A673 (cell line): Measurements from ENCODE around the gene HIGD1A. TPM values are rescaled to one million over a fixed set of nuclear protein-coding genes. Genes with fewer than 3 reads are reported as not detected.

Source experiments
- BruUV-seq: library from RNA; stranded (reverse); fragments of 400-500 nt; replicated peaks from 2 replicates; lab custom pipeline; 2021; lab: Mats Ljungman, UMichigan
- CTCF ChIA-PET: fragments of 300-600 bp; sonication (Branson Sonifier 250); formaldehyde crosslinking; loops from one replicate; lab custom pipeline; 2022; ENCODE audit warnings: antibody characterized with exemption; lab: Charles Lee
- POLR2A ChIA-PET: fragments of 300-600 bp; sonication (Branson Sonifier 250); formaldehyde crosslinking; loops from one replicate; lab custom pipeline; 2022; ENCODE audit warnings: antibody characterized with exemption; ENCODE audit not compliant: low non-redundant PET; lab: Charles Lee
- DNase-seq: peaks from one replicate; pipeline ENCODE4 v3.0.0-alpha.2; 2015; ENCODE audit warnings: low spot score
- H3K27ac ChIP-seq: fragments of 200-600 bp; sonication (generic); 2 replicates; pipeline ENCODE4 v1.5.1; 2016; ENCODE audit warnings: mixed run types, low read depth, mild to moderate bottlenecking, mixed read lengths, antibody characterized with exemption, low read length; ENCODE audit not compliant: poor library complexity, severe bottlenecking
- H3K27me3 ChIP-seq: fragments of 200-600 bp; sonication (generic); replicated peaks from 2 replicates; pipeline ENCODE4 v1.6.1; 2017; ENCODE audit warnings: mixed run types, low read depth, mild to moderate bottlenecking, mixed read lengths, antibody characterized with exemption, low read length; ENCODE audit not compliant: insufficient read depth, poor library complexity
- H3K36me3 ChIP-seq: fragments of 200-600 bp; sonication (generic); 2 replicates; pipeline ENCODE4 v1.6.1; 2016; ENCODE audit warnings: mixed run types, mild to moderate bottlenecking, mixed read lengths, antibody characterized with exemption, low read length; ENCODE audit not compliant: insufficient read depth, poor library complexity, severe bottlenecking
- H3K4me1 ChIP-seq: fragments of 200-600 bp; sonication (generic); 2 replicates; pipeline ENCODE4 v1.6.1; 2017; ENCODE audit warnings: mixed run types, mild to moderate bottlenecking, mixed read lengths, antibody characterized with exemption, low read length; ENCODE audit not compliant: insufficient read depth, poor library complexity, severe bottlenecking
- H3K4me3 ChIP-seq: fragments of 200-600 bp; sonication (generic); 2 replicates; pipeline ENCODE4 v1.5.1; 2016; ENCODE audit warnings: low read depth, mixed run types, mild to moderate bottlenecking, mixed read lengths, low read length; ENCODE audit not compliant: poor library complexity, severe bottlenecking
- H3K9me3 ChIP-seq: fragments of 200-600 bp; sonication (generic); 2 replicates; pipeline ENCODE4 v1.6.1; 2016; ENCODE audit warnings: mixed run types, low read depth, mild to moderate bottlenecking, mixed read lengths, antibody characterized with exemption, low read length; ENCODE audit not compliant: poor library complexity, severe bottlenecking
- CTCF ChIP-seq: fragments of 300-800, 200-600 bp; sonication (generic); conservative IDR thresholded peaks from 2 replicates; pipeline ENCODE4 v1.5.1; 2017; ENCODE audit warnings: low read depth, mild to moderate bottlenecking, antibody characterized with exemption, low read length, moderate library complexity, mixed read lengths
- EZH2 ChIP-seq: fragments of 200-600 bp; sonication (generic); IDR thresholded peaks from 2 replicates; pipeline ENCODE4 v1.6.1; 2017; ENCODE audit warnings: borderline replicate concordance, low read depth, mild to moderate bottlenecking, mixed read lengths, antibody characterized with exemption, low read length; ENCODE audit not compliant: poor library complexity, severe bottlenecking
- intact Hi-C: fragments of 100-400 bp; cut with micrococcal nuclease; formaldehyde crosslinking; loops from one replicate; pipeline ENCODE4 v1.10.0; 2022; ENCODE audit not compliant: unreplicated experiment
- total RNA-seq: library from RNA; stranded (reverse); gene quantifications from 2 replicates; pipeline ENCODE4 v1.2.3, GENCODE V29; 2021

HIGD1A gene
- total RNA-seq, 1 experiment from 2014 or later, result 50.6 TPM

- CTCF ChIA-PET, result no interaction called here
- H3K9me3 ChIP-seq, result no peaks in the 10 kb centered on the region
- POLR2A ChIA-PET, result no interaction called here
- DNase-seq, result no peak
- no peaks in the 10 kb centered on the region for H3K27me3 ChIP-seq
- BruUV-seq, result no TSS peak
- intact Hi-C loops, result no loop called here
- TF ChIP-seq EZH2, result no peak
- no peak for TF ChIP-seq CTCF
- peak overlapping the region; percentile 79 for H3K27ac ChIP-seq
- H3K36me3 ChIP-seq, result no peaks in the 10 kb centered on the region
- peak overlapping the region; percentile 76 for H3K4me3 ChIP-seq
- no peaks in the 10 kb centered on the region for H3K4me1 ChIP-seq
Measured at GRCh38 chr3:42804831-42805132, 492 bp upstream of the HIGD1A start.

GRCh38 chr3:42803414-42804105 is 730 bp downstream of the HIGD1A start:
- DNase-seq, result peak; percentile 18
- TF ChIP-seq EZH2 (no peak), CTCF (no peak)
- Histone ChIP-seq H3K9me3 (no peaks in the 10 kb centered on the region), H3K4me1 (no peaks in the 10 kb centered on the region), H3K27ac (peak overlapping the region; percentile 79), H3K27me3 (no peaks in the 10 kb centered on the region), H3K36me3 (no peaks in the 10 kb centered on the region), H3K4me3 (peak overlapping the region; percentile 76)
- BruUV-seq, result no TSS peak
- intact Hi-C loops, result no loop called here
- ChIA-PET POLR2A (interaction anchor here (0.5 kb wide), 1 partner anchor 17 kb away, joined by 4 read pairs; no protein-coding TSS in a partner anchor), CTCF (no interaction called here)

- no peak for DNase-seq
- H3K9me3 ChIP-seq, result no peaks in the 10 kb centered on the region
- TSS peak; percentile 41 for BruUV-seq
- intact Hi-C loops, result no loop called here
- POLR2A ChIA-PET, result interaction anchor here (0.5 kb wide), 1 partner anchor 18 kb away, joined by 4 read pairs; no protein-coding TSS in a partner anchor
- peak overlapping the region; percentile 76 for H3K4me3 ChIP-seq
- H3K4me1 ChIP-seq, result no peaks in the 10 kb centered on the region
- no peaks in the 10 kb centered on the region for H3K36me3 ChIP-seq
- H3K27ac ChIP-seq, result peak overlapping the region; percentile 79
- no peaks in the 10 kb centered on the region for H3K27me3 ChIP-seq
- CTCF ChIA-PET, result no interaction called here
- TF ChIP-seq CTCF, result no peak
- no peak for TF ChIP-seq EZH2
Measured at GRCh38 chr3:42802876-42803413, 1.3 kb downstream of the HIGD1A start.
